Eye (tissue), 1 donor: ENCODE data around the gene TLK1.
A peak's percentile ranks its signal among the peaks of the same experiment; 100 is the strongest.
"Not testable (repeated sequence)": the region's sequence is repeated elsewhere in the genome, so short reads cannot be mapped to it uniquely, and the experiment has no call there.

Experiments used
- DNase-seq: peaks from one replicate; pipeline ENCODE4 v3.0.0-alpha.2; 2015

Gene TLK1

GRCh38 chr2:171076422-171076821 lies 84.3 kb downstream of the TLK1 start:
- not testable (repeated sequence) for DNase-seq

GRCh38 chr2:171072164-171072563 lies 88.5 kb downstream of the TLK1 start:
- no peak for DNase-seq

- DNase-seq = no peak
These were observed 91.3 kb downstream of the TLK1 start for GRCh38 chr2:171069286-171069956.

- DNase-seq = no peak
These were observed 94.6 kb downstream of the TLK1 start for GRCh38 chr2:171066110-171066509.

- DNase-seq = no peak
These were observed 103.1 kb downstream of the TLK1 start for GRCh38 chr2:171057575-171057974.

- no peak for DNase-seq
These were observed 104.4 kb downstream of the TLK1 start for GRCh38 chr2:171056307-171056706.

- DNase-seq = no peak
These were observed 111.0 kb downstream of the TLK1 start for GRCh38 chr2:171049691-171050090.

- peak; percentile 72 for DNase-seq
These were observed 114.6 kb downstream of the TLK1 start for GRCh38 chr2:171046048-171046560.

GRCh38 chr2:171044416-171044815 lies 116.3 kb downstream of the TLK1 start:
- no peak for DNase-seq

GRCh38 chr2:171042253-171042969 lies 118.3 kb downstream of the TLK1 start:
- DNase-seq = no peak

- no peak for DNase-seq
These were observed 124.2 kb downstream of the TLK1 start for GRCh38 chr2:171036532-171036931.

GRCh38 chr2:171034315-171034714 lies 126.4 kb downstream of the TLK1 start:
- DNase-seq = no peak

GRCh38 chr2:171025214-171025613 lies 135.5 kb downstream of the TLK1 start:
- no peak for DNase-seq

GRCh38 chr2:171018522-171018921 lies 142.2 kb downstream of the TLK1 start:
- DNase-seq = no peak

GRCh38 chr2:171016125-171016524 lies 144.6 kb downstream of the TLK1 start:
- no peak for DNase-seq

GRCh38 chr2:171013851-171014250 lies 146.8 kb downstream of the TLK1 start:
- DNase-seq = no peak

- no peak for DNase-seq
These were observed 151.3 kb downstream of the TLK1 start for GRCh38 chr2:171009386-171009785.

- no peak for DNase-seq
These were observed 152.0 kb downstream of the TLK1 start for GRCh38 chr2:171008550-171009205.

GRCh38 chr2:171004833-171005232 lies 155.9 kb downstream of the TLK1 start:
- no peak for DNase-seq

GRCh38 chr2:171004363-171004762 lies 156.3 kb downstream of the TLK1 start:
- no peak for DNase-seq

- DNase-seq = no peak
These were observed 161.0 kb downstream of the TLK1 start for GRCh38 chr2:170999654-171000053.

GRCh38 chr2:170997893-170998597 lies 162.6 kb downstream of the TLK1 start:
- DNase-seq = no peak

GRCh38 chr2:170996316-170996715 lies 164.4 kb downstream of the TLK1 start:
- DNase-seq = no peak
